Measurements from ENCODE around the gene GPRIN1. TPM values are rescaled to one million over a fixed set of nuclear protein-coding genes. Genes with fewer than 3 reads are reported as not detected.

Gene GPRIN1
- total RNA-seq, 1 donor from 2014 or later, result 3.2 TPM

DNA sequence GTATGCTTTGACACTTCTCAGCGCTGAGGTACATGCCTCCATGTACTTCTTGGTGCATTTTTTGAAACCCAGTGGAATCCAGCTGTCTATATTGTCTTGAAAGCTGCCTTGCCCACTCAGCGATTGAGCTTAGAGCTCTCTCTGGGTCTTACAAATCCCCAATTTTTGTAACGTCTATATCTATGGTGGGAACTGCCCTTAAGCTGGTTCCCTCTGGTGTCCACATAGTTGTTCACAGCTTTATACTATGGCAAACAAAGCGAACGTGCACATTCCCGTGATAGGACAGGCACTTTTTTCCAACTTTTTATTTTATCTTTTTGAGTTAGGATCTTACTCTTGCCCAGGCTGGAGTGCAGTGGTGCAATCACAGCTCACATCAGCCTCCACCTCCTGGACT, 39.9 kb downstream of the GPRIN1 start:
- ATAC-seq (ENCODE audit: low read depth), result no peak
- intact Hi-C loops (cut with micrococcal nuclease), result no loop called here
- POLR2A ChIA-PET, result interaction anchor here (0.5 kb wide), 1 partner anchor 45 kb away, joined by 3 read pairs; no protein-coding TSS in a partner anchor

GRCh38 chr5:176568657-176569056, 41.3 kb downstream of the GPRIN1 start:
- no peak for DNase-seq
- ATAC-seq (ENCODE audit: low read depth), result no peak
- Mint-ChIP-seq H3K36me3 (ENCODE audit: low read depth) (no peaks in the 10 kb centered on the region), H3K4me3 (no peak overlapping the region), H3K4me1 (no peaks in the 10 kb centered on the region), H3K27me3 (peaks cover 6% of the 10 kb centered on the region), H3K27ac (no peak overlapping the region), H3K9me3 (no peaks in the 10 kb centered on the region)
- intact Hi-C loops (cut with micrococcal nuclease), result no loop called here
- POLR2A ChIA-PET, result no interaction called here
- CTCF ChIA-PET, result no interaction called here
- TF ChIP-seq CTCF (IDR thresholded peaks at IDR 0.05), result no peak

More for the DNA sequence above, 39.9 kb downstream of the GPRIN1 start:
- Mint-ChIP-seq H3K4me3 (no peak overlapping the region), H3K36me3 (ENCODE audit: low read depth) (no peaks in the 10 kb centered on the region), H3K27me3 (peaks cover 6% of the 10 kb centered on the region), H3K9me3 (no peaks in the 10 kb centered on the region), H3K27ac (no peak overlapping the region), H3K4me1 (peaks cover 5% of the 10 kb centered on the region)
- CTCF ChIA-PET, result interaction anchor here (1.4 to 2.5 kb wide), 2 partner anchors 152 to 153 kb away, joined by 3 to 6 read pairs; partner anchors contain the start of gene CLTB
- no peak for DNase-seq
- TF ChIP-seq CTCF (IDR thresholded peaks at IDR 0.05), result no peak

GRCh38 chr5:176565760-176566288, 44.1 kb downstream of the GPRIN1 start:
- Mint-ChIP-seq H3K27me3 (peaks cover 5% of the 10 kb centered on the region), H3K27ac (no peak overlapping the region), H3K36me3 (ENCODE audit: low read depth) (no peaks in the 10 kb centered on the region), H3K4me3 (no peak overlapping the region), H3K9me3 (no peaks in the 10 kb centered on the region), H3K4me1 (no peaks in the 10 kb centered on the region)
- ATAC-seq (ENCODE audit: low read depth), result no peak
- intact Hi-C loops (cut with micrococcal nuclease), result no loop called here
- TF ChIP-seq CTCF (IDR thresholded peaks at IDR 0.05), result no peak
- DNase-seq, result no peak
- CTCF ChIA-PET, result interaction anchor here (1.0 kb wide), 1 partner anchor 8 kb away, joined by 3 read pairs; no protein-coding TSS in a partner anchor
- POLR2A ChIA-PET, result no interaction called here

GRCh38 chr5:176564002-176564401, 46.0 kb downstream of the GPRIN1 start:
- Mint-ChIP-seq H3K4me3 (no peak overlapping the region), H3K36me3 (ENCODE audit: low read depth) (no peaks in the 10 kb centered on the region), H3K9me3 (no peaks in the 10 kb centered on the region), H3K4me1 (peaks cover 4% of the 10 kb centered on the region), H3K27me3 (peaks cover 5% of the 10 kb centered on the region), H3K27ac (no peak overlapping the region)
- DNase-seq (no peak), ATAC-seq (ENCODE audit: low read depth) (no peak)
- TF ChIP-seq CTCF (IDR thresholded peaks at IDR 0.05), result no peak
- CTCF ChIA-PET, result no interaction called here
- intact Hi-C loops (cut with micrococcal nuclease), result no loop called here
- POLR2A ChIA-PET, result no interaction called here

- Mint-ChIP-seq H3K4me1 (peaks cover 4% of the 10 kb centered on the region), H3K27ac (no peak overlapping the region), H3K27me3 (peaks cover 5% of the 10 kb centered on the region), H3K4me3 (no peak overlapping the region), H3K9me3 (no peaks in the 10 kb centered on the region), H3K36me3 (ENCODE audit: low read depth) (no peaks in the 10 kb centered on the region)
- POLR2A ChIA-PET, result no interaction called here
- no peak for ATAC-seq (ENCODE audit: low read depth)
- CTCF ChIA-PET, result no interaction called here
- no peak for TF ChIP-seq CTCF (IDR thresholded peaks at IDR 0.05)
- no peak for DNase-seq
- intact Hi-C loops (cut with micrococcal nuclease), result no loop called here
Observed at GRCh38 chr5:176562189-176562588, 47.8 kb downstream of the GPRIN1 start.
